ENCODE measurements around the gene PTPRU.

Gene PTPRU

GRCh38 chr1:29356663-29357062 lies 120.3 kb downstream of the PTPRU start:
- peaks cover 0 to 3% of the 10 kb centered on the region in 2 donors for H3K4me1 Mint-ChIP-seq
- ATAC-seq (replicated peaks) (no peak), DNase-seq (no peak)
- no peak overlapping the region for H3K27ac Mint-ChIP-seq
- peaks cover 29 to 61% of the 10 kb centered on the region in 2 donors for H3K27me3 Mint-ChIP-seq
- H3K36me3 Mint-ChIP-seq: no peaks in the 10 kb centered on the region
- no peaks in the 10 kb centered on the region for H3K9me3 Mint-ChIP-seq
- H3K4me3 Mint-ChIP-seq: no peak overlapping the region

DNA sequence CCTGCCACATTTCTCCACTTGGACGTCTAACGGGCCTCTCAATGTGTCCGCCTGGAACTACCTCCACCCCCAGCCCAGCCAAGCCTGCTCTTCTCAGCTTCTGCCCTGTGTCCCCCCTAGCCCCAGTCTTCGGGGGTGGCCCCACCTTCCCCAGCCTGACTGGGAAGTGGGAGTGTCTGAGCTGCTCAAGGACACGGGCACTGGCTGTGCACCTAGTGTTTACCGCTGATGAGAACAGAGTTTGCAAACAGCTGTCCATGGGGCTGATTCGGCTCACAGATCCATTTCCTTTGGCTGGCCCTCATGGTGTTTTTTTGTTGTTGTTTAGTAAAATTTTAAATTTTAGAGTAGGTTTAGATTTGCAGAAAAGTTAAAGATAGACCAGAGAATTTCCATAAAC lies 121.1 kb downstream of the PTPRU start:
- Mint-ChIP-seq H3K4me3 (no peak overlapping the region), H3K27ac (no peak overlapping the region), H3K4me1 (peaks cover 0 to 3% of the 10 kb centered on the region in 2 donors), H3K27me3 (peaks cover 28 to 58% of the 10 kb centered on the region in 2 donors), H3K36me3 (no peaks in the 10 kb centered on the region), H3K9me3 (no peaks in the 10 kb centered on the region)
- DNase-seq (no peak), ATAC-seq (replicated peaks) (no peak)

DNA sequence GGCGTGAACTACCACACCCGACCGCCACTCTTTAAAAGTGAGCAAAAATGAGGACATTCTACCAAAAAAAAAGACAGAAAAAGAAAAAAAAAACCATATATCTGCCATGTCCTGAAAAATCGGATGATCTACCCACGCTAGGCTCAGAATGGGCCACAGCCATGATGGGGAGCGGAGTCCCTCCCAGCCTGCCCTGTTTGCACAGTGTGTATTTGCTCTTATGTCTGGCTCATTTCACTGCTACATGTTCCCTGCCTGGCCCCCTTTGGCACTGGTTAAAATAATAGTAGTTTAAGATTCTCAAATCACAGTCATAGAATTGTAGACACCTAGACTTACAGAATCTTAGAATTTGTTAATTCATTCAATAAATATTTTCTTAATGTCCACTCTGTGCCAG lies 121.9 kb downstream of the PTPRU start:
- H3K4me1 Mint-ChIP-seq: no peaks in the 10 kb centered on the region
- H3K27me3 Mint-ChIP-seq: peaks cover 20 to 56% of the 10 kb centered on the region in 2 donors
- no peaks in the 10 kb centered on the region for H3K9me3 Mint-ChIP-seq
- DNase-seq (no peak), ATAC-seq (replicated peaks) (no peak)
- H3K4me3 Mint-ChIP-seq: no peak overlapping the region
- H3K27ac Mint-ChIP-seq: no peak overlapping the region
- H3K36me3 Mint-ChIP-seq: no peaks in the 10 kb centered on the region

DNA sequence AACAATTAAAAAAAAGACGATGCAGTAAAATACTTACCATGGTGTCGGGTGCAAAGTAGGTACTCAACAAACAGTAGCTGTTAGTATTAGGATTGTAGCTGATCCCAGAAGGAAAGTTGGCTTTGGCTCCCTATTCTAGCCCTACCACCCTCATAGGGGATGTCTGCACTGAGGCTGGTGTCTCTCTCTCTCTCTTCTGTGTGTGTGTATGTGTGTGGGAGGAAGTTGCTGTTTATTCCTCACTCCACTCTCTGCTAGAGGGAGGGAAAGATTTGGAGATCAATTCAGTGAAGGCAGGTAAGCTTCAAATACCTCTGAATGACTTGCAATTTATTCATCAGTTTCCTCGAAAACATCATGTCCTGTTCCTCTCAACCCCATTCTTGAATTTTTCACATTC lies 124.4 kb downstream of the PTPRU start:
- ATAC-seq (replicated peaks) (no peak), DNase-seq (no peak)
- Mint-ChIP-seq H3K4me1 (no peaks in the 10 kb centered on the region), H3K27me3 (peaks cover 20 to 47% of the 10 kb centered on the region in 2 donors), H3K4me3 (no peak overlapping the region), H3K27ac (no peak overlapping the region), H3K36me3 (no peaks in the 10 kb centered on the region), H3K9me3 (no peaks in the 10 kb centered on the region)

DNA sequence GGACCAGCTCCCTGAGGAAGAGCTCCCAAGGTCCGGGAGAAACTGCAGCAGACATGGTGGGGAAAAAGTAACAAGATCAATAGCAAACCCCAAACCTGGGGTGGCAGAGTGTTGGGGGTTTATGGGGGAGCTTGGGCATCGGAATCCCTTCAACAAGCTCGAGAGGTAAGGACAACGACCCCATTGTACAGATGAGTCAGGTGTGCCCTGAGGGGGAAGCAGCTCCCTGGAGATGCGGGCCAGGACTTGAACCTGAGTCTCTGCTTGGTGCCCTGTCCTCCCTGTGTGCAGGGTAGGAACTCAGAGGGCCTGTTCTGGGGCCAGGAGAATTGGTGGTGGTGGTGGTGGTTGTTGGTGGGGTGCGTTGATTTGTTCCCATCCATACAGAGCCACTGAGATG lies 125.4 kb downstream of the PTPRU start:
- peaks cover 20 to 43% of the 10 kb centered on the region in 2 donors for H3K27me3 Mint-ChIP-seq
- no peaks in the 10 kb centered on the region for H3K36me3 Mint-ChIP-seq
- H3K4me1 Mint-ChIP-seq: no peaks in the 10 kb centered on the region
- ATAC-seq (replicated peaks): no peak
- no peak overlapping the region for H3K4me3 Mint-ChIP-seq
- no peak overlapping the region for H3K27ac Mint-ChIP-seq
- no peaks in the 10 kb centered on the region for H3K9me3 Mint-ChIP-seq
- no peak for DNase-seq

GRCh38 chr1:29362116-29362515 lies 125.8 kb downstream of the PTPRU start:
- H3K4me3 Mint-ChIP-seq: no peak overlapping the region
- H3K27ac Mint-ChIP-seq: no peak overlapping the region
- no peaks in the 10 kb centered on the region for H3K9me3 Mint-ChIP-seq
- ATAC-seq (replicated peaks) (no peak), DNase-seq (no peak)
- H3K4me1 Mint-ChIP-seq: no peaks in the 10 kb centered on the region
- H3K36me3 Mint-ChIP-seq: no peaks in the 10 kb centered on the region
- H3K27me3 Mint-ChIP-seq: peaks cover 20 to 45% of the 10 kb centered on the region in 2 donors

DNA sequence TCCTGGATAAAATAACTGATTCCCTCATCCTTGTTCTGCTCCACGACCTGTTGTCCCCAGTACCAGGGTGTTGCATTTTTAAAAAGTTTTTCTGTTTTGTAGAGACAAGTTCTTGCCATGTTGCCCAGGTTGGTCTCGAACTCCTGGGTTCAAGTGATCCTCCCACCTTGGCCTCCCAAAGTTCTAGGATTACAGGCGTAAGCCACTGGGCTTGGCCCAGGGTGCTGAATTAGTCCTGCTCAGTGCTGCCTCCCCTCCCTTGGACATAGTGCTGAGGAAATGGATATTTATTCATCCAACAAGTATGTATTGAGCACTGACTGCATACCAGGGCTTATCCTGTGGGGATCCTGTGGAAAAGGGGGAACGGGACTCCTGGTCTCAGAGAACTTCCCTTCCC lies 126.4 kb downstream of the PTPRU start:
- DNase-seq (no peak), ATAC-seq (replicated peaks) (no peak)
- no peak overlapping the region for H3K27ac Mint-ChIP-seq
- H3K27me3 Mint-ChIP-seq: peaks cover 15 to 45% of the 10 kb centered on the region in 2 donors
- H3K9me3 Mint-ChIP-seq: peaks cover under 1 to 1% of the 10 kb centered on the region in 2 donors
- no peaks in the 10 kb centered on the region for H3K4me1 Mint-ChIP-seq
- H3K36me3 Mint-ChIP-seq: no peaks in the 10 kb centered on the region
- no peak overlapping the region for H3K4me3 Mint-ChIP-seq

DNA sequence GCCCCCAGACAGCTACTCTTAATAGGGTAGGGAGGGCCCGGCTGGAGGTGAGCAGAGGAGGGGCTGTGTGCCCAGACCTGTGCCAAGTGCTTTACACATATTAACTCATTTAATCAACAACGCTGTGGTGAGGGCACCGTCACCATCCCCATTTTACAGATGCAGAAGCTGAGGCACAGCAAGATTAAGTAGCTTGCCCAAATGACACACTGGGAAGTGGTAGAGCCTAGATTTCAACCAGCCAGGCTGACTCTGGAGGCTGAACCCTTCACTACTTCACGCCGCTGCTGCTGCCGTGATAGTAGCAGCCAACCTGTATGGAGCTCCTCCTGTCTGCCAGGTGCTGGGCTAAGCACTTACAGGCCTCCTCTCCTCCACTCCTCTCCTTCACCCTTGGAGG lies 127.2 kb downstream of the PTPRU start:
- Mint-ChIP-seq H3K36me3 (no peaks in the 10 kb centered on the region), H3K4me1 (no peaks in the 10 kb centered on the region), H3K9me3 (peaks cover 8 to 9% of the 10 kb centered on the region in 2 donors), H3K27me3 (peaks cover 22 to 46% of the 10 kb centered on the region in 2 donors), H3K4me3 (no peak overlapping the region), H3K27ac (no peak overlapping the region)
- DNase-seq (no peak), ATAC-seq (replicated peaks) (no peak)

DNA sequence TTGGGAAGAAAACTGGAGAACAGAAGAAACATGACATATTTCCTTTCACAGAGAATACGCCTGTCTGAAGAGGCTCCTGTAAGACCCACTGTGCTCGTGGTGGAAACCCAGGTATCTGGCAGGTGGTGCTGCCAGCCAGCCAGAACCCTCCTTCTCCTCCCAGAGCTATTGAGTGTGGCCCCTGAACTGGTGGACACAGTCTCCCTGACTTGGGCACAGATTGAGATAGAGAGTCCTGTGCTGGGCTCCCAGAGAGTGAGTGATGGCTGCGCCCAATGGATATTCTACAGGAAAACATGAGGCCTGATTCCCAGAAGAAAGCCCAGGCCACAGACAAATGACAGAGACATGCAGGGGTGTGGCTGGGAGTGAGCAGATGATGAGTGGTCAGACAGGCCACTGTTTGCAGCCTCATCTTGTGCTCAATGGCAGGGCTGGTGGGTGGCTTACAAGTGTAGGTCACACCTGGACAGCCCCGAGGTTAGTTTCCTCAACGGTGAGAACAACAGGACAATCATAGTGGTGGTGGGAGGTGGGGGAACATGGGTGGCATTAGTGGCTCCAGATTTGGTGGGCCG lies 127.9 kb downstream of the PTPRU start:
- no peak overlapping the region for H3K27ac Mint-ChIP-seq
- no peak for DNase-seq
- no peaks in the 10 kb centered on the region for H3K4me1 Mint-ChIP-seq
- peaks cover 24 to 49% of the 10 kb centered on the region in 2 donors for H3K27me3 Mint-ChIP-seq
- peaks cover 10% of the 10 kb centered on the region in 2 donors for H3K9me3 Mint-ChIP-seq
- no peaks in the 10 kb centered on the region for H3K36me3 Mint-ChIP-seq
- no peak overlapping the region for H3K4me3 Mint-ChIP-seq
- no peak for ATAC-seq (replicated peaks)

- Mint-ChIP-seq H3K4me3 (no peak overlapping the region), H3K27me3 (peaks cover 20 to 46% of the 10 kb centered on the region in 2 donors), H3K9me3 (peaks cover 10 to 12% of the 10 kb centered on the region in 2 donors), H3K4me1 (peaks cover 3 to 5% of the 10 kb centered on the region in 2 donors), H3K27ac (no peak overlapping the region), H3K36me3 (no peaks in the 10 kb centered on the region)
- no peak for ATAC-seq (replicated peaks)
- no peak for DNase-seq
Observed at GRCh38 chr1:29365906-29366670, 129.8 kb downstream of the PTPRU start.

DNA sequence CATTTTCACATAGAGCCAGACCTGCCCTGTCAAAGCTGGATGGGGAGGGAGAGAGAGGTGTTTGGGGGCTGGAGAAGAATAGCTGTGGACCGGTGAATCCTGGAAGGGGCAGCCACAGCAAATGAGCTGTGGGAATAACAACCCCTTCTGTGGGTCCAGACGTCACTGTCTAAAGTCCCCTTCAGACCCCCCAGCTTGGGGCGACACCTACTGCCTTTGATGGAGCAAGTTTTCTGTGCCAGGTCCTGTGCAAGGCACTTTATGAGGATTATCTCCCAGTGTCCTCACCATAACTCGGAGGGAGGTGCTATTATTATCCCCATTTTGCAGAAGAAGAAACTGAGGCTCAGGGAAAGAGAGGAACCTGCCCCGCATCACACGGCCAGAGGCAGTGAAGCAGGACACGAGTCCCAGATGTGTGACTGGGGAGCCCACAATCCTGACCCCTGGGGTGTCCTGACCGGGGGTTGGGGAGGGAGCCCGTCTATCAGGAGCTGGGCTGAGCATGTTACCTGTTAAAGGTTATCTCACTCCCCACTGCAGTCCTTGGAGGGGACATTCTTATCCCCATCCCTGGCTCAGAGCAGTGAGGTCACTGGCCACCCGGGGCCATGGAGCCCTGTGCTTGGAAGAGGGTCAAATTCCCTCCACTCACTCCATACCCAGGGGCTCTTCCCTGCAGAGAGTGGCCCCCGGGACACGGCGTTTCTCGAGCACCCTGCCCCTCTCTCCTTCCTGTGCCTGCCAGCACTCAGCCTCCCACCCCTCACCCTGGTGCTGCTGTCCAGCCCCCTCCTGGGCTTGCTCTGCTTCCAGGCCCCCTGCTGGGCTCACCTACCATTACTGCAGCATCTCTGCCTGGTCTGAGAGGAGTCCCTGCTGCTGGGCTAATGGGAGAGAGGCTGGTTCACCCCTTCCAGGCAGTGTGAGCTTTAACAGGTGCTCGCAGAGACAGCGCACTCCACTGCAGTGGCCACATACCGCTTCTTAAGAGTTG lies 132.9 kb downstream of the PTPRU start:
- Mint-ChIP-seq H3K36me3 (no peaks in the 10 kb centered on the region), H3K9me3 (peaks cover 10 to 13% of the 10 kb centered on the region in 2 donors), H3K27ac (no peak overlapping the region), H3K4me3 (no peak overlapping the region), H3K27me3 (peaks cover 21 to 58% of the 10 kb centered on the region in 2 donors), H3K4me1 (peaks cover 6 to 8% of the 10 kb centered on the region in 2 donors)
- DNase-seq (no peak), ATAC-seq (replicated peaks) (no peak)

GRCh38 chr1:29370067-29370466 lies 133.7 kb downstream of the PTPRU start:
- H3K27me3 Mint-ChIP-seq: peaks cover 27 to 66% of the 10 kb centered on the region in 2 donors
- H3K4me3 Mint-ChIP-seq: no peak overlapping the region
- ATAC-seq (replicated peaks) (no peak), DNase-seq (no peak)
- no peaks in the 10 kb centered on the region for H3K36me3 Mint-ChIP-seq
- H3K4me1 Mint-ChIP-seq: peaks cover 6 to 8% of the 10 kb centered on the region in 2 donors
- H3K9me3 Mint-ChIP-seq: peaks cover 10 to 16% of the 10 kb centered on the region in 2 donors
- H3K27ac Mint-ChIP-seq: no peak overlapping the region

DNA sequence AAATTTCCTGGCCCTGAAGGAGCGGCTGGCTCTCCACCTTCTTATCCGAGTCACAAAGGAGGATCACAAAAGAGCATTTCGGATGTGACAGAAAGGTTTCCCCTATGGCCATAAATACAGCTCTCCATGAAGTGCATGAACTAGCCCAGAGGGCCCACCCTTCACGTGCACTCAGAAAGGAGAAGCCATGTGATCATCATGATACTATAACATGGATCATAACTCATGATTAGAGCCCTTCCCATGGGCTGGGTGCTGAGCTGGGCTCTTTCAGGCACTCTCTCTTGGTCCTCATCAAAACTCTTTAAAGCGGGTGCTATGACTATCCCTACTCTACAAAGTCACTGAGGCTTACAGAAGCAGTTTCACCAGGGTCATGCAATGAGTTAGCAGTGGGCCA lies 135.0 kb downstream of the PTPRU start:
- no peak for DNase-seq
- ATAC-seq (replicated peaks): peak in 1 of 2 donors; percentile 31
- Mint-ChIP-seq H3K4me3 (no peak overlapping the region), H3K27ac (no peak overlapping the region), H3K36me3 (no peaks in the 10 kb centered on the region), H3K9me3 (peaks cover 17 to 23% of the 10 kb centered on the region in 2 donors), H3K27me3 (peaks cover 34 to 79% of the 10 kb centered on the region in 2 donors), H3K4me1 (peaks cover 6 to 8% of the 10 kb centered on the region in 2 donors)

DNA sequence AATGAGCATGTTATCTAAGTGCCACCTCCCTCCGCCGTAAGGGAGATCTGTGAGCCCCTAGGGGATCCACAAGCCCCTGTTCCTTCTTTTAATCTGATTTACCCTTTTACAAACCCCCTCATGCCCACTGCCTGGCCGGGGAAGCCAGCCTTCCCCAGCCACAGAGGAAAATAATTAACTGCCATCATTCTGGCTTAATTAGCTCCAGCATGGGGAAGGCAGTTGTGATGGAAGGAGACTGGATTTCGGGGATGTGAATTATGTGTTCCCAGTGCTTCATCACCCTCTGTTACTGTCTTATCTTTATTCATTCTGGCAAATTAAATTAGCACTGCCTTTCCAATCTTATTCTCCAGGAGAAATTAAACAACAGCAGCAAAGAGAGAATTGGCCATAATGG lies 135.8 kb downstream of the PTPRU start:
- Mint-ChIP-seq H3K9me3 (peaks cover 17 to 26% of the 10 kb centered on the region in 2 donors), H3K27ac (no peak overlapping the region), H3K36me3 (no peaks in the 10 kb centered on the region), H3K4me1 (peaks cover 6 to 8% of the 10 kb centered on the region in 2 donors), H3K27me3 (peaks cover 34 to 78% of the 10 kb centered on the region in 2 donors), H3K4me3 (no peak overlapping the region)
- ATAC-seq (replicated peaks) (no peak), DNase-seq (no peak)
